Endothelial cell of umbilical vein (primary cell): Measurements from ENCODE around the gene NAT16. TPM values are rescaled to one million over a fixed set of nuclear protein-coding genes. Genes with fewer than 3 reads are reported as not detected.

Source experiments
- BruUV-seq: library from RNA; stranded (reverse); fragments of 400-500 nt; replicated peaks from 2 replicates; lab custom pipeline; 2021; lab: Mats Ljungman, UMichigan
- CTCF ChIA-PET: fragments of 300-600, 350-600 bp; sonication (Branson Sonifier 250); formaldehyde crosslinking; loops from one replicate; lab custom pipeline; 2021; ENCODE audit warnings: antibody characterized with exemption, inconsistent platforms; lab: Charles Lee
- POLR2A ChIA-PET: fragments of 300-600, 350-600 bp; sonication (Branson Sonifier 250); formaldehyde crosslinking; loops from one replicate; lab custom pipeline; 2021; ENCODE audit warnings: antibody characterized with exemption, inconsistent platforms; lab: Charles Lee
- DNase-seq: peaks from one replicate; pipeline ENCODE4 v3.0.0-alpha.2; 2011; ENCODE audit warnings: low read depth, low spot score
- FAIRE-seq: peaks from 2 replicates; lab custom pipeline; 2011; peaks lifted over from hg19 to GRCh38; lab: Jason Lieb, UNC
- H2AFZ ChIP-seq: 2 replicates; pipeline ENCODE4 v1.6.0; 2012; ENCODE audit warnings: low read depth, low read length, control low read depth, inconsistent platforms
- H3K27ac ChIP-seq: 2 replicates; pipeline ENCODE4 v1.5.1; 2011; ENCODE audit warnings: low read depth, mild to moderate bottlenecking, control low read depth, low read length, moderate library complexity; ENCODE audit not compliant: insufficient read depth
- H3K27me3 ChIP-seq, 2 experiments: 2 replicates each; pipeline versions ENCODE4 v1.6.0 to v1.6.1; 2011; ENCODE audit warnings: low read length in 2 of 2, mixed read lengths in 1 of 2; ENCODE audit not compliant: control insufficient read depth in 2 of 2, insufficient read depth in 2 of 2
- H3K36me3 ChIP-seq, 2 experiments: 2 replicates in 1 of 2; 3 replicates in 1 of 2; pipeline ENCODE4 v1.5.1; 2011; ENCODE audit warnings: low read length in 2 of 2, mild to moderate bottlenecking in 1 of 2, moderate library complexity in 1 of 2; ENCODE audit not compliant: control insufficient read depth in 2 of 2, insufficient read depth in 2 of 2; ENCODE audit errors: extremely low read depth in 1 of 2
- H3K4me1 ChIP-seq: 3 replicates; pipeline ENCODE4 v1.5.1; 2011; ENCODE audit warnings: mild to moderate bottlenecking, low read length; ENCODE audit not compliant: control insufficient read depth, insufficient read depth; ENCODE audit errors: extremely low read depth
- H3K4me2 ChIP-seq: 2 replicates; pipeline ENCODE4 v1.6.1; 2011; ENCODE audit warnings: low read length, control low read depth, mixed read lengths; ENCODE audit not compliant: insufficient read depth
- H3K4me3 ChIP-seq, 3 experiments: fragments of 200-600 bp in 1 of 3; sonication (generic), shearing (Covaris generic) in 1 of 3; replicated peaks in 1 of 3; 2 replicates each; pipeline ENCODE4 v1.5.1; 2011 to 2016; ENCODE audit warnings: control low read depth in 3 of 3, low read length in 3 of 3, mild to moderate bottlenecking in 2 of 3, inconsistent platforms in 1 of 3, low read depth in 1 of 3, moderate library complexity in 1 of 3; ENCODE audit not compliant: insufficient read depth in 1 of 3
- H3K79me2 ChIP-seq: 2 replicates; pipeline ENCODE4 v1.6.0; 2012; ENCODE audit warnings: low read length, inconsistent platforms; ENCODE audit not compliant: control insufficient read depth, insufficient read depth
- H3K9ac ChIP-seq: replicated peaks from 2 replicates; pipeline ENCODE3; 2011; ENCODE audit warnings: low read length, control low read depth; ENCODE audit not compliant: insufficient read depth; ENCODE audit errors: extremely low read depth
- H3K9me1 ChIP-seq: replicated peaks from 3 replicates; pipeline ENCODE4 v1.6.0; 2011; ENCODE audit warnings: mild to moderate bottlenecking, low read length; ENCODE audit not compliant: control insufficient read depth, insufficient read depth; ENCODE audit errors: extremely low read depth
- H3K9me3 ChIP-seq: replicated peaks from 2 replicates; pipeline ENCODE4 v1.5.1; 2012; ENCODE audit warnings: low read length, inconsistent platforms; ENCODE audit not compliant: control insufficient read depth, insufficient read depth
- H4K20me1 ChIP-seq: replicated peaks from 2 replicates; pipeline ENCODE3; 2011; ENCODE audit warnings: mild to moderate bottlenecking, low read length; ENCODE audit not compliant: control insufficient read depth, insufficient read depth; ENCODE audit errors: extremely low read depth
- EZH2 ChIP-seq: IDR thresholded peaks from 2 replicates; pipeline ENCODE4 v1.6.1; 2012; ENCODE audit warnings: borderline replicate concordance, low read depth, mild to moderate bottlenecking, moderate library complexity, low read length, inconsistent platforms; ENCODE audit not compliant: severe bottlenecking
- FOS ChIP-seq: IDR thresholded peaks from 2 replicates; pipeline ENCODE4 v1.6.1; 2011; ENCODE audit warnings: mild to moderate bottlenecking, low read length, moderate library complexity, borderline replicate concordance; ENCODE audit not compliant: insufficient read depth
- GATA2 ChIP-seq: IDR thresholded peaks from 2 replicates; pipeline ENCODE4 v1.7.0; 2011; ENCODE audit warnings: low read depth, mild to moderate bottlenecking, moderate library complexity, mixed read lengths, low read length; ENCODE audit not compliant: insufficient read length, insufficient read depth
- JUN ChIP-seq: IDR thresholded peaks from 2 replicates; pipeline ENCODE4 v1.6.1; 2011; ENCODE audit warnings: borderline replicate concordance, low read depth; ENCODE audit not compliant: insufficient read length, insufficient read depth
- MYC ChIP-seq: IDR thresholded peaks from one replicate; pipeline ENCODE4 v1.6.1; 2011; ENCODE audit warnings: mild to moderate bottlenecking, low read depth, low read length
- POLR2A ChIP-seq: IDR thresholded peaks from 2 replicates; pipeline ENCODE4 v1.6.1; 2012; ENCODE audit warnings: low read depth, mild to moderate bottlenecking, control low read depth, low read length
- POLR2AphosphoS5 ChIP-seq: IDR thresholded peaks from 2 replicates; pipeline ENCODE4 v1.6.1; 2012; ENCODE audit warnings: low read depth, mild to moderate bottlenecking, control low read depth, low read length, moderate library complexity; ENCODE audit not compliant: insufficient read depth
- dilution Hi-C: fragments of 300-500 bp; cut with MboI; formaldehyde crosslinking; loops from one replicate; pipeline ENCODE4 v1.15.0; 2019; ENCODE audit warnings: low sequenced_read_pairs; ENCODE audit not compliant: extremely low pct_ligation_motif_present
- intact Hi-C: fragments of 100-400 bp; cut with micrococcal nuclease; formaldehyde crosslinking; loops from one replicate; pipeline ENCODE4 v1.10.0; 2022
- polyA plus RNA-seq, 4 experiments: library from polyadenylated mRNA; depleted of rRNA in 3 of 4; stranded (reverse) in 3 of 4; unstranded in 1 of 4; fragments of >200 nt; gene quantifications; 2 replicates each; pipeline versions ENCODE4 v1.2.1 to v1.2.3, GENCODE V29; 2011 to 2012; ENCODE audit warnings: missing spikeins in 1 of 4
- total RNA-seq: library from RNA; stranded (reverse); gene quantifications from 2 replicates; pipeline ENCODE4 v1.2.3, GENCODE V29; 2021
- TF ChIP-seq, protein P1 (sequence below): IDR thresholded peaks from 2 replicates; pipeline ENCODE4 v1.6.1; 2011; ENCODE audit not compliant: insufficient read depth, insufficient read length
- TF ChIP-seq, protein P2 (sequence below), 2 donors: IDR thresholded peaks; 1 replicate in 1 of 2; 2 replicates in 1 of 2; pipeline ENCODE4 v1.5.1; 2011; ENCODE audit warnings: low read length in 2 of 2, mild to moderate bottlenecking in 2 of 2, moderate library complexity in 2 of 2, control low read depth in 1 of 2, inconsistent platforms in 1 of 2, low read depth in 1 of 2; ENCODE audit not compliant: insufficient read depth in 1 of 2; ENCODE audit errors: extremely low read depth in 1 of 2

The NAT16 gene
- total and polyA plus RNA-seq, 2 donors (not counting 3 experiments of a cell fraction or from before 2014, with no cell fraction given): not detected

DNA sequence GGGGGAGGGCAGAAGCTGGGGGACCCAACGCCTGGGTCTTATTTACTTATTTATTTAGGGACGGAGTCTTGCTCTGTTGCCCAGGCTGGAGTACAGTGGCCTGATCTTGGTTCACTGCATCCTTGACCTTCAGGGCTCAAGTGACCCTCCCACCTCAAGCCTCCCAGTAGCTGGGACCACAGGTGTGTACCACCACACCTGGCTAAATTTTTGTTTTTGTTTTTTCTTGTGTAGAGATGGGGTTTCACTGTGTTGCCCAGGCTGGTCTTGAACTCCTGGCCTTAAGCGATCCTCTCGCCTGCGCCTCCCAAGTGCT lies 22.5 kb upstream of the NAT16 start:
- TF ChIP-seq GATA2 (no peak), POLR2AphosphoS5 (no peak), POLR2A (no peak), EZH2 (no peak), JUN (no peak), FOS (no peak), MYC (no peak)
- TF ChIP-seq, protein P1, sequence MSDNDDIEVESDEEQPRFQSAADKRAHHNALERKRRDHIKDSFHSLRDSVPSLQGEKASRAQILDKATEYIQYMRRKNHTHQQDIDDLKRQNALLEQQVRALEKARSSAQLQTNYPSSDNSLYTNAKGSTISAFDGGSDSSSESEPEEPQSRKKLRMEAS: no peak
- TF ChIP-seq, protein P2, sequence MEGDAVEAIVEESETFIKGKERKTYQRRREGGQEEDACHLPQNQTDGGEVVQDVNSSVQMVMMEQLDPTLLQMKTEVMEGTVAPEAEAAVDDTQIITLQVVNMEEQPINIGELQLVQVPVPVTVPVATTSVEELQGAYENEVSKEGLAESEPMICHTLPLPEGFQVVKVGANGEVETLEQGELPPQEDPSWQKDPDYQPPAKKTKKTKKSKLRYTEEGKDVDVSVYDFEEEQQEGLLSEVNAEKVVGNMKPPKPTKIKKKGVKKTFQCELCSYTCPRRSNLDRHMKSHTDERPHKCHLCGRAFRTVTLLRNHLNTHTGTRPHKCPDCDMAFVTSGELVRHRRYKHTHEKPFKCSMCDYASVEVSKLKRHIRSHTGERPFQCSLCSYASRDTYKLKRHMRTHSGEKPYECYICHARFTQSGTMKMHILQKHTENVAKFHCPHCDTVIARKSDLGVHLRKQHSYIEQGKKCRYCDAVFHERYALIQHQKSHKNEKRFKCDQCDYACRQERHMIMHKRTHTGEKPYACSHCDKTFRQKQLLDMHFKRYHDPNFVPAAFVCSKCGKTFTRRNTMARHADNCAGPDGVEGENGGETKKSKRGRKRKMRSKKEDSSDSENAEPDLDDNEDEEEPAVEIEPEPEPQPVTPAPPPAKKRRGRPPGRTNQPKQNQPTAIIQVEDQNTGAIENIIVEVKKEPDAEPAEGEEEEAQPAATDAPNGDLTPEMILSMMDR (IDR thresholded peaks at IDR 0.05; ENCODE audit: extremely low read depth in 1 of 2, insufficient read depth in 1 of 2, low read depth in 1 of 2, low read length in 2 of 2): no peak
- POLR2A ChIA-PET: no interaction called here
- H3K79me2 ChIP-seq: no peaks in the 10 kb centered on the region
- no peak overlapping the region for H3K27ac ChIP-seq
- no peak for DNase-seq
- peaks cover 0 to 7% of the 10 kb centered on the region in 2 experiments for H3K36me3 ChIP-seq
- H3K4me3 ChIP-seq: no peak overlapping the region
- H3K9me3 ChIP-seq: no peaks in the 10 kb centered on the region
- no peak overlapping the region for H2AFZ ChIP-seq
- peaks cover 5% of the 10 kb centered on the region for H3K4me1 ChIP-seq
- CTCF ChIA-PET: interaction anchor here (1.5 to 5.2 kb wide), 3 partner anchors 10 to 58 kb away, joined by 4 to 38 read pairs (median 5); partner anchors contain the start of gene FIS1
- BruUV-seq: no TSS peak
- peaks cover 28 to 29% of the 10 kb centered on the region in 2 experiments for H3K27me3 ChIP-seq
- H4K20me1 ChIP-seq: no peaks in the 10 kb centered on the region
- H3K9ac ChIP-seq: no peak overlapping the region
- no peak for FAIRE-seq
- dilution Hi-C loops (no loop called here), intact Hi-C loops (no loop called here)
- H3K4me2 ChIP-seq: no peak overlapping the region
- H3K9me1 ChIP-seq: no peaks in the 10 kb centered on the region
